KBM-7 (cell line): Measurements from ENCODE around the gene FABP7.
A peak's percentile ranks its signal among the peaks of the same experiment; 100 is the strongest.

Source experiments
- DNase-seq: peaks from one replicate; pipeline ENCODE4 v3.0.0-alpha.2; 2015
- in situ Hi-C: fragments of 300-500 bp; cut with MboI; formaldehyde crosslinking; loops from 2 replicates; pipeline ENCODE4 v1.14.3; 2020; ENCODE audit warnings: low sequenced_read_pairs, low pct_unique_long_range_greater_than_20kb, mixed read lengths

FABP7 gene

DNA sequence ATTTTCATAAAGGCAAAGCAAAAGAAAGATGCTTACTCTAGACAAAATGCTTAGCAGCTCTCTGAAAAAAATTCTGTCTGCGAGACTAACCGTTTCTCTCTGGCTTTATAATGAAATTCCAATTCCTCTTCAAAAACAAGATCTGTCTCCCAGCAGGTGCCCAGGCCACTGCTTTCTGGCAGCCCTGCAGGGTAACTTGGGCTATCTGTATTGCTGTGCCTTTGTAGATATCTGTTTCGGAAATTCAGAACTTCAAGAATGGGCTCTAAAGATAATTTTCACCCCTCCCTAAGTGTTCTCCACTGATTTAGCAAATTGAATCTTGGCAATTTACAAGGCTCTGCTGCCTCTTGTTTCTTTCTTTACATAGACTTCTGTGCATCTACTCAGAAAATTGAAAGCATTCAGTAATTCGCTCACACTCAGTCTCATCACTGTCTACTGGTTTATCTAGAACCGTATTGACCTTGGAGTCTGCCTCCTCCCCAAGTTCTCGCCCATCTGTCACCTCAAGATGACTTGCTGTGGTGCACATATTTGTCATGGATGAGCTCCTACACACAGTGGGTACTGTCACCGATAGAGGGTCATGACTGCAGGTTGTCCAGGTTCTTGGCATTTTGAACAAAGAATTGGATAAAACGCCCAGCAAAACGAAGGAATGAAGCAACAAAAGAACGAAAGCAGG, 26.4 kb upstream of the FABP7 start:
- DNase-seq: no peak
- in situ Hi-C loops: no loop called here

DNA sequence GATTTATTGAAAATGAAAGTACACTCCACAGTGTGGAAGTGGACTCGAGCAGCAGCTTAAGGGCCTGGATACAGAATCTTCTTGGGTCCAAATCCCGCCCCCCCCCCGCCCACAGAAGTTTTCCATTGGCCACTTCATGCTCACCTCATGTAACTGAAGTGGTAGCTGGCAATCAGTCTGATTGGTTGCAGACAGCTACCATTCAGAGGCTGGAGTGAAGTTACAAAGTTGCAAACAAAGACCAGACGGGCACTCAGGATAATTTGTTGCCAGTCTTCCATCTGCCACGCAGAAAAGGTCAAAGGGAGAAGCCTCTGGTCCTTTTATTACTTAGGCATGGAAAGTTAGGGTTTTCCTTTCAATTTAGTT, 25.8 kb upstream of the FABP7 start:
- DNase-seq: no peak
- in situ Hi-C loops: no loop called here

DNA sequence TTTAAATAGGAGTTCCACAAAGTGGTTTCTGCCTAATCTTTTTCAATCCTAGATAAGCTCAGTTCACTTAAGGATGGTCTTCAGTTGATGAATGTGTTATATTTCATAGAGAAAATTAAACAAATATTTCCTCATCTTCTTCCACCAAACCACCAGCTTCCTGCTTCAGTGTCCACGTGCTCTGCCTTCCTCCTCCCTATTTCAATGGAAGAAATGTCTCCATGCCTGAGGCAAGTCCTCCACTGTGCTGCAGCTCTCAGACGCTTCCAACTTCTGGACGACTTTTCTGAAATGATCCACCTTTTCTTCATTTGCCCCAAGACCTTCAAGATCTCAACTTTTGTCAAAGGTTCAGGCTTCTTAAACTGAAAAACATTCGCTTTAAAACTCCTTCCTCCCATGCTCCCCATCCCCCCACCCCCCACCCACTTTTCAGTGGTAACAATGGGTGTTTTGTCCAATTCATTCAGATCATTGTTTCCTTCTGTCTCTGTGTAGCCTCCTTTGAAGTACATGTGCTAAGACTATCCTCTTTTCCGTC, 25.3 kb upstream of the FABP7 start:
- DNase-seq: no peak
- in situ Hi-C loops: no loop called here

DNA sequence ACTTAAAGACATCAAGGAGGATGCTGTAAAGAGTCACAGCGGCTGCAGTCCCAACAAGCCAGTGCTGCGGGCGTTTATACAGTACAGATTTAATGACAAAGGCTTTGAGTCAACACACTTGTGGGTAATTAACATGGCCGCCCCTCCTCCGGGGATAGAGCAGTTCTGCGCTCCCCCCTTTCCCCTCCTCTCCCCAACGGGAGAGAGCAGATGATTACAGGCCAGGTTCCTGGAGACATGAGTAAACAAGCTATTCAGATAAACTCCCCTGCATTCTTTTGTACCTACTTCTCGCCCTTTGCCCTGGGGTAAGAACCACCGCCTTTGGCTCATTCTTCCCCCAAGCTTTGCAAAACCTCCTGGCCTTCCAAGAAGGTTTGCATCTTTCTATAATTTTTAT, 23.6 kb upstream of the FABP7 start:
- in situ Hi-C loops: no loop called here
- no peak for DNase-seq

DNA sequence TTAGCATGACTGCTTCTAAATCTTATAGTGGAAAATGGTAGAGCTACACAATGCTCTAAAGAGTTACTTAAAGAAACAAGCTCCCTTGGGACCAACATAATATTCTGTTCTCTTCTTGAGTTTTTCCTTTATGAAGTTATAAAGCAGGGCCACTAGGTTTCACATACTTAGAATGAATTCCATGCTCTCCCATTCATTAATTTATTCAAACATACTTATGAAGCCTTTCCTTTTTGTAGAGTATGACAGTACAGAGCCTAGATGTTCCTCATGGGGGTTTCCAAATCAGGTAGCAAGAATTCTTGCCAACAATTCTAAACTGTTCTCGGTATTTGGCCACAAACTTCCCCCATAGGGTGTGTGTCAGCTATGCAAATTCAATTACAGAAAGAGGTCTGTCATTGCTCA, 20.6 kb upstream of the FABP7 start:
- in situ Hi-C loops: no loop called here
- DNase-seq: no peak

DNA sequence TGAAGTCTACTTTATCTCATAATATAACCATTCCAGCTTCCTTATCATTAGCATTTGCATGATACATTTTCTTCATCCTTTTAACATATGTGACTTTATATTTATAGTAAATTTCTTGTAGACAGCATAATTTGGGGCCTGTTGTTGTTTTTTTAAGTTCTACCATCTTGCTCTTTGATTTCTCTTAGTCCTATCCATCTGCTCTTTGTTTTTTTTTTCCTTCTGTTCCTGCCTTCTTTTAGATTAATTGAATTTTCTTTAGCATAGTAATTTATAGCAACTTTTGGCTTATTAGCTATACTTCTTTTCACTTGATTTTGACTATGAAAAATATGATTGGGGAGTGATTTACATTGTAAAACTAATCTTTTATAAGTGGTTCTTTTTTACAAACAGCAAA, 19.2 kb upstream of the FABP7 start:
- in situ Hi-C loops: no loop called here
- DNase-seq: no peak

DNA sequence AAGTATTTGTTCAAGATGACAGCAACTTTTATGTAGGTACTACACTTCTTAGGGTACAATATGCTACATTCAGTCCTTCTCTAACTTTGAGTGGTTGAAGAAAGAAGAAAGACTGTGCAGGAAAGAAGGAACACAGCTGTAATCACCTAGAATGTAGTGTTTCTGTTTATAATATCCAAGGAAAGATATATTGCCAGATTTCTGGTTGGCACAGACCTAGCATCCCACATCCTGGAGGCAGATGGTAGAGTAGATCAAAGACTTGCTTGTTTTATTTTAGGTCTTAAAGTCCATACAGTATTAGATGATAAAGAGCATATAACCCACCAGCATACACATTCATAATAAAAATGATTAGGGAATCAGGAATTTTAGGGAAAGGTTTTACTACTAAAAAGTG, 13.3 kb upstream of the FABP7 start:
- no peak for DNase-seq
- in situ Hi-C loops: no loop called here

DNA sequence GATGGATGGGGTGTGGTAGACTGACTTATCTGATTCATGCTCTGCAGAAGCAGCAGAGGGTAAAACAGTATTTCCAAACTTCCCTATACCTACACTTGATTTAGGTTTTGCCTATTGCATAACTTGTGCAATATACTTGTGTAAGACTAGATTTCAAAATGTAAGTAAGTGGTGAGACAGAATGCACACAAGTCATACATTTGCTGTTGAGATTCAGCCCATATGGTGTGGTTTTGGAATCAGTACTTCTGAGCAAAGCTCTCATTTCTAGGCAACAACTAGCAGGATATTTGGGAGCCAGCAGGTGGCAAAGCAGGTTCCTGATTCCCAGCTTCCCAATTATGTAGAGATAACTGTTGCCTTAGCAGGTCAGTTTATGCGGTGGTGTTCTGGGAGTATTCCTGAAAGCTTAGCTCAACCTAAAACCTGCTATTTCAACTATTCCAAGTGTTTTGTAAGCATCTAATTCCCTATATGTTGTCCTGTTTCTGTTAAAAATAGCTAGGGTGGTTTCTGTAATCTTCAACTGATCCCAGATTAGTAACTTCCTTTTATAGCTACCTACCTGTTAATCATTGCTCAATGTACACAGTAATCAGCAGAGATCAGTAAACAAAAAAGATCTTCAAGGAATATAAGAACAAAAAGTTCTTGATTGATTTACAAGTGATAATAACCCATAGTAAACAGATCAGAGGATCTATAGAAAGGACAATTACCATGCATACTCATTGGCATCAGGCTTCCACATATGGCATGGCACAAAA, 8.5 kb upstream of the FABP7 start:
- DNase-seq: peak; percentile 27
- in situ Hi-C loops: no loop called here

DNA sequence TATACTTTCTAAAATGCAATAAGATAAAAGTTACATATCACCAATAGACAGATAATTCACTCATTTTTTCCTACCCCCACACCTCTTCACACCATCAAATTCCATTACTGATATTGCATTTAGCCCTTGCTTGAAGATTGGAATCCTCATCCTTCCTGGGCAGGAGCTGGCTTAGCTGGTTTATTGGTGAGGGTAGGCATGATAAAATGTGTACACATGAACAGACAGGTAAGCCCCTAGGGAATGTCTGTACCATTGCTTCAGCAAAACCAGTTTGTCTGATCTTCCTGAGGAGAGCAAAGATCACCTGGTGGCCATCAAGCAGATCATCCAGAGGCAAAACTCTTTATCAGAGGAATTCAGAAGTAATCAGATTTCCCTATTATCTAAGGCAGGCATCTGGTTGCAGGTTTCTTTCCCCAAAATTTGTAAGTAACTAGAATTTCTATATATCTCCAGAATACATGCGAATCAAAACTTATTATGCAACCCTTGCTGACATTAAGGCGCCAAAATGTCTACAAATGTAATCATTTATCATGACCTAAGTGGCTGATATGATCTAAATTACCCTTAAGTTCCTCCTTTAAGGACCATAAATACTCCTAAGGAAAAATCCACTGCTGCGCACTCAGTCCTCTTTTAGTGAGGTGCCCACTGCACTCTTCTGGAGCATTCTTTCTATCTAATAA, 6.6 kb upstream of the FABP7 start:
- DNase-seq: peak; percentile 28
- in situ Hi-C loops: no loop called here

DNA sequence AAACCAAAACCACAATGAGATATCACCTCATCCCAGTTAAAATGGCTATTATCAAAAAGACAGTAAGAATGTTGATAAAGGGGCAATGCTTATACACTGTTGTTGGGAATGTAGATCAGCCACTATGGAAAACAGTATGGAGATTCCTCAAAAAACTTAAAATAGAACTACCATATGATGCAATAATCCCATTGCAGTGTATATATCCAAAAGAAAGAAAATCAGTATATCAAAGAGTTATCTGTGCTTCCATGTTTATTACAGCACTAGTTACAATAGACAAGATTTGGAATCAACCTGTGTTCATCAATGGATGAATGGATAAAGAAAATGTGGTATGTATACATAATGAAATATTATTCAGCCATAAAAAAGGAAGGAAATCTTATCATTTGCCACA, 3.5 kb upstream of the FABP7 start:
- no peak for DNase-seq
- in situ Hi-C loops: no loop called here

DNA sequence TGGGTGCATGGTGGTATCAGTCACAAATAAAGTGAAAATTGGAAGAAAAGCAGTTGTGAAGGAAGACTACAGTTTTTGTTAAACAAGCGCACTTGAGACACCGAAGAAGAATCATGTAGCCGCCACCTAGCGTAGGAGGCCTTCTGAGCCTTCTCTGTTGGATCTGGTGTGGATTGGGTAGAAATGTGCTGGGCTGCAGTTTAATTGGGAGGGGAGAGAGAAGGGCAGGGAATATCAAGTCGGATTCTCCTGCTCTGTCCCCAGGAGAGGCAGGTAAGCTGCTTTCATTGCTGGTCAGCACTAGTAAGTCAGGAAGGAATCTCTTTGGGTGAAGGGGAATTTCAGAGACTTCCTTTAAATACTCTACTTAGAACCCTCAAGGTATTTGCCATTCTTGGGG, 1.2 kb upstream of the FABP7 start:
- in situ Hi-C loops: no loop called here
- DNase-seq: no peak

DNA sequence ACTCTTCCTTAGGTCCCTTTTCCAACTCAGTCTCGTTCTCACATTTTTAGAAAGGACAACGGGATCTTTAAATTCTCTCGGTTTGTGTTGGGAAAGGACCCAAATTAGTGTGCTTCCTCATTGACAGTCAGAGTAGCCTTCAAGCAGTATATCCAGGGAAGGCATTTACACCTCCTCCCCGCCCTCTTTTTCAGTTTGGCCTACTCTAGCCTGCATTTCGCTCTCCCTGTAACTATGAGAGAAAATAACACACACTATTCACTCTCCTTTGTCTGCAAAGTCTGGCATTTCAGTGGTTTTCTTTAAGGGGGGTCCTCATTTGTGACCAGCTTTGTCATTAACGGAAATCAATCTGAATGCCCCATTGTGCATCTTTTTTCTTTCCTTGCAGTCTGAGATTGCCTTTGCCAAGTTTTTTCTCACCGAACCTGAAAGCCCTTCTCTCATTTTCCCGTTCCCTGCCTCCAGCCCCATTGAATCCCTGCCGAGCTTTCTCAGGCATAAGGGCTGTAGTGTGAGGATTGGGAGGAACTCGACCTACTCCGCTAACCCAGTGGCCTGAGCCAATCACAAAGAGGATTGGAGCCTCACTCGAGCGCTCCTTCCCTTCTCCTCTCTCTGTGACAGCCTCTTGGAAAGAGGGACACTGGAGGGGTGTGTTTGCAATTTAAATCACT, 393 bp upstream of the FABP7 start:
- DNase-seq: no peak
- in situ Hi-C loops: no loop called here

DNA sequence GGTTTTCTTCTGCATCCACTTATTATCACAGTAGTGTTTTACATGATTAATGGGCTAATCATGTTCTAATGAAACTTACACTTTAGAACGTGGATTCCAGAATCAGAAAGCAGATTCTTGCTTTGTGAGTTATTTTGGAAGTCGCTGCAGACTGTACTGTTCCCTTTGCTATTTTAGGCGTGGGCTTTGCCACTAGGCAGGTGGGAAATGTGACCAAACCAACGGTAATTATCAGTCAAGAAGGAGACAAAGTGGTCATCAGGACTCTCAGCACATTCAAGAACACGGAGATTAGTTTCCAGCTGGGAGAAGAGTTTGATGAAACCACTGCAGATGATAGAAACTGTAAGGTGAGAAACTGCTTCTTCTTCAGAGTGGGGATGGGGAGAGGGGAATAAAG, 598 bp downstream of the FABP7 start:
- no peak for DNase-seq
- in situ Hi-C loops: no loop called here

DNA sequence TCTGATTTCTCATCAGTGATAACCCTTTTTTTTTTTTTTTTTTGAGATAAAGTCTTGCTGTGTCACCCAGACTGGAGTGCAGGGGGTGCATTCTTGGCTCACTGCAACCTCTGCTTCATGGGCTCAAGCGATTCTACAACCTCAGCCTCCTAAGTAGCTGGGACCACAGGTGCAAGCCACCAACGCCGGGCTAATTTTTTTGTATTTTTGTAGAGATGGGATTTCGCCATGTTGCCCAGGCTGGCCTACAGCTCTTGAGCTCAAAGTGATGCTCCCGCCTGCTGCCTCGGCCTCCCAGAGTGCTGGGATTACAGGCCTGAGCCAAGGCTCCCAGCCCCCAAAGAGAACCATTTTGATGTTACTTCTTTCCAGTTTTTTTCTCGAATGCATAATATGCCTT, 2.2 kb downstream of the FABP7 start:
- DNase-seq: no peak
- in situ Hi-C loops: no loop called here

DNA sequence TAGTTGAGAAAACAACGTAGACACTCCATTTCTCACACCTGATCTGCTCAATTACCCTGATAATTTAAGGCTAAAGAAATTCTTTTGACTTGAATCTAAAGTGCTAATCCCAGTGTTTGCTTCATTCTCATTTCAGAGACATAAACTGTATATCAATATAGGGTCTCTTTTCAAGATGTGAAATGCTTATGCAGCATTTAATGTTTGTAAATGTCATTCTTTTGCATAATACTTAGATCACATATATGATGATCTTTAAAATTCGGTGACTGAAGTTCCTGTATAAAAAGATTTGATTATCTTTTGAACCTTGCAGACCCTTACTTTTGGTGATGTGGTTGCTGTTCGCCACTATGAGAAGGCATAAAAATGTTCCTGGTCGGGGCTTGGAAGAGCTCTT, 3.9 kb downstream of the FABP7 start:
- in situ Hi-C loops: no loop called here
- no peak for DNase-seq

DNA sequence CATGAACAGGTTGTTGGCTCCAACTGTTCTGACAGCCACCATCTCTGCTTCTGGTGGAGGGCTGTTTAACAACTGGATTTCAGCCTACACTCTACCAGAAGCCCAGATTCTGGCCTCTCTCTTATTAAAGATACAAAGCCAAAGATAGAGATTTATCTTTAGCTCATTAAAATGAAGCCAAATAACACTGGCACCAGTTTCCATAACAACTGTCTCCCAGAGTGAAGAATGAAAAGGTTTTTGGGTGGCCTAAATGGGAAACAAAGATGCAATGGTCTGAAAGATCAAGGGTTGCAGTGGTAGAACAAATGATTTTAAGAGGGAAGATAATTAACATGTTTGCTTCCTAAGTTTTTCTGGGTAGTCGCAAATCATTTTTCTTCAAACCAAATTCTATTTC, 6.4 kb downstream of the FABP7 start:
- in situ Hi-C loops: no loop called here
- no peak for DNase-seq

DNA sequence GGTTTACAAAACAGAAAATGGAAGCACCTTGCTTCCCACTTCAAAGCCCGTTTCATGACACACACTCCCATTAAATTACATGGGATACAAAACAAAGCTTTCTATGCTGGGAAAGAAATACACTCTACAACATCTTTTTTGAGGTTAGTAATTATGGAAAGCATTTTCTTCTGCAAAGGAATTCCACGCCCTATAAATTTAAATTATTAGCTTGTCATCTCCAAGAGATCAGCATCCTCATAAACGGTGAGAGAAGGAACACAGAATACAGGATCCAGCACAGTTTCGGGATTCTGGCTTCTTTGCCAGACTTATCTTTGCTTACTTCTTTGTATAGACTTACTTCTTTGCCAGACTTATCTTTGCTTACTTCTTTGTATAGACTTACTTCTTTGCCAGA, 8.2 kb downstream of the FABP7 start:
- no peak for DNase-seq
- in situ Hi-C loops: no loop called here

DNA sequence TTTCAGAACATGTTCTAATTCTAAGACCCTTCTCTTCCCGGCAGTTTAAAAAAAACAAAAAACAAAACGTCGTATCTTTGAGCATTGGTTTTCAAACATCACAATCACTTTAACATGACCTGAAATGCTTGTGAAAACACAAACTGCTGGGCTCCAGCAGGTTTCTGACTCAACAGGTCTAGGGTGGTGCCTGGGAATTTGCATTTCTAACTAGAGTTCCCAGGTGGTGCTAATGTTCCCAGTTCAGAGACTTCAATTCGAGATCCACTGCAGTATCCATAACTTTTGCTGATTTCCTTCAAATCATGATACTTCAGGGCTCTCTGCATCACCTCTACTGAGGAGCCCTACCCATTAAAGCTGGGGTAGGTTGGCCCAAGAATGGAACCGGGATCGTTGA, 8.7 kb downstream of the FABP7 start:
- in situ Hi-C loops: no loop called here
- DNase-seq: no peak

DNA sequence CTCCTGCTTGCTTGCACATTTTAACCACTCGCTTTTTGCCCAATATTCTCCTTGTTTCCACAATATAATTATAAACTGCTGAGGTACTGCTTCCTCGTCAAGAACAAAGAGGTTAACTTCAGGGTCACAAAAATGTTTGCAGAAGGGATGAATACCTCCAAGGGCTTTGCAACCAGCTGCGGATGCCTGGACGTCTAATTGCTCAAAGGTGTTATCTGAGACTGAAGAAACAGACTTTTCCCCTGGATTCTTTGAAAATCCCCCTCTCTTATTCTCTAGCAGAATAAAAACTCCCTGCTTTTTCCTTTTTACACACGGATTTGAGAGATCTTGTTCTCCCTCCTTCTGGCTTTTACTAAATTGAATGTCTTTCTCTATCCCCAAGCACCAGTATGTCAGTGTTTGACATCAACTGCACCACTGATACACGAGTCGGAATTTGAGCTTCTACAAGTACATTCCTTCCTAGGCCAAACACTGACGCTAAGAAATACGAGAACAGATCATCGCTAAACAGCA, 9.2 kb downstream of the FABP7 start:
- no peak for DNase-seq
- in situ Hi-C loops: no loop called here
